ENCODE data around the gene DDI2.

Gene DDI2

GRCh38 chr1:15703562-15703961, 86.3 kb downstream of the DDI2 start:
- DNase-seq (ENCODE audit: low read depth), result no peak

GRCh38 chr1:15704526-15705183, 87.4 kb downstream of the DDI2 start:
- no peak for DNase-seq (ENCODE audit: low read depth)

GRCh38 chr1:15705184-15705566, 87.9 kb downstream of the DDI2 start:
- DNase-seq (ENCODE audit: low read depth), result no peak

- no peak for DNase-seq (ENCODE audit: low read depth)
These were observed 89.5 kb downstream of the DDI2 start for GRCh38 chr1:15706751-15707150.

GRCh38 chr1:15707239-15707925, 90.1 kb downstream of the DDI2 start:
- no peak for DNase-seq (ENCODE audit: low read depth)

GRCh38 chr1:15708486-15709137, 91.4 kb downstream of the DDI2 start:
- DNase-seq (ENCODE audit: low read depth), result no peak

GRCh38 chr1:15709226-15709625, 92.0 kb downstream of the DDI2 start:
- DNase-seq (ENCODE audit: low read depth), result no peak

- DNase-seq (ENCODE audit: low read depth), result no peak
These were observed 94.9 kb downstream of the DDI2 start for GRCh38 chr1:15712168-15712567.

GRCh38 chr1:15714406-15715136, 97.3 kb downstream of the DDI2 start:
- DNase-seq (ENCODE audit: low read depth), result no peak

- no peak for DNase-seq (ENCODE audit: low read depth)
These were observed 100.3 kb downstream of the DDI2 start for GRCh38 chr1:15717418-15718125.

- no peak for DNase-seq (ENCODE audit: low read depth)
These were observed 100.9 kb downstream of the DDI2 start for GRCh38 chr1:15718199-15718601.
